Neural cell (in vitro differentiated cells): ENCODE results near the gene INSM1.

ENCODE experiments used
- EP300 ChIP-seq: fragments of 450-650 bp; conservative IDR thresholded peaks from 2 replicates; pipeline ENCODE4 v1.6.1; 2014; ENCODE audit warnings: antibody characterized with exemption, mild to moderate bottlenecking, moderate library complexity; ENCODE audit not compliant: poor library complexity, severe bottlenecking
- EZH2 ChIP-seq: fragments of 200-600, 300-800 bp; shearing (Covaris generic), sonication (generic); IDR thresholded peaks from 2 replicates; pipeline ENCODE4 v1.6.1; 2014; ENCODE audit warnings: antibody characterized with exemption, low read length, borderline replicate concordance, mild to moderate bottlenecking; ENCODE audit not compliant: insufficient read depth, poor library complexity, severe bottlenecking
- POLR2AphosphoS5 ChIP-seq: IDR thresholded peaks from 2 replicates; pipeline ENCODE4 v1.6.1; 2012
- RAD21 ChIP-seq: fragments of 450-650 bp; conservative IDR thresholded peaks from 2 replicates; pipeline ENCODE4 v1.6.1; 2014; ENCODE audit warnings: antibody characterized with exemption, mild to moderate bottlenecking, moderate library complexity
- SMC3 ChIP-seq: fragments of 450-650 bp; conservative IDR thresholded peaks from 2 replicates; pipeline ENCODE4 v1.6.1; 2014; ENCODE audit warnings: antibody characterized with exemption, mild to moderate bottlenecking, moderate library complexity; ENCODE audit not compliant: poor library complexity
- TAF1 ChIP-seq: IDR thresholded peaks from 2 replicates; pipeline ENCODE4 v1.6.1; 2012; ENCODE audit warnings: low read depth
- TF ChIP-seq, protein P1 (sequence below): fragments of 450-650 bp; IDR thresholded peaks from 2 replicates; pipeline ENCODE4 v1.5.1; 2014; ENCODE audit warnings: antibody characterized with exemption, mild to moderate bottlenecking, moderate library complexity; ENCODE audit not compliant: poor library complexity, severe bottlenecking
- TF ChIP-seq, protein P2 (sequence below): IDR thresholded peaks from 2 replicates; pipeline ENCODE4 v1.6.1; 2012; ENCODE audit warnings: borderline replicate concordance

DNA sequence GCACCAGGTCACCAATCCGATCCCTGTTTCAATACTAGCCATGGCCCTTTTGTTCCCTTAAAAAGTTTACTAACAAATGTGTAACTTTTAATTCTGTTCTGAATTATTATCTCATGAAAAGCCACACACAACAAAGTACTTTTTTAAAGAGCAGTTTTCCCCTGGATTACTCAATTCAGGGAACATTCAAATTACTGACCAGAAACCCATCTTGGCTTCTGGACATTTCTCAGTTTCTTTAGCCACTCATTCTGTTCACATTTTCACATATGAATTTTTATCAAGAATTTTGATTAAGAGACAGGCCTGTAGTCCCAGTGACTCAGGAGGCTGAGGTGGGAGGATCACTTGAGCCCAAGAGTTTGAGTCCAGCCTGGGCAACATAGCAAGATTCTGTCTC, 47.4 kb downstream of the INSM1 start:
- TF ChIP-seq, protein P1, sequence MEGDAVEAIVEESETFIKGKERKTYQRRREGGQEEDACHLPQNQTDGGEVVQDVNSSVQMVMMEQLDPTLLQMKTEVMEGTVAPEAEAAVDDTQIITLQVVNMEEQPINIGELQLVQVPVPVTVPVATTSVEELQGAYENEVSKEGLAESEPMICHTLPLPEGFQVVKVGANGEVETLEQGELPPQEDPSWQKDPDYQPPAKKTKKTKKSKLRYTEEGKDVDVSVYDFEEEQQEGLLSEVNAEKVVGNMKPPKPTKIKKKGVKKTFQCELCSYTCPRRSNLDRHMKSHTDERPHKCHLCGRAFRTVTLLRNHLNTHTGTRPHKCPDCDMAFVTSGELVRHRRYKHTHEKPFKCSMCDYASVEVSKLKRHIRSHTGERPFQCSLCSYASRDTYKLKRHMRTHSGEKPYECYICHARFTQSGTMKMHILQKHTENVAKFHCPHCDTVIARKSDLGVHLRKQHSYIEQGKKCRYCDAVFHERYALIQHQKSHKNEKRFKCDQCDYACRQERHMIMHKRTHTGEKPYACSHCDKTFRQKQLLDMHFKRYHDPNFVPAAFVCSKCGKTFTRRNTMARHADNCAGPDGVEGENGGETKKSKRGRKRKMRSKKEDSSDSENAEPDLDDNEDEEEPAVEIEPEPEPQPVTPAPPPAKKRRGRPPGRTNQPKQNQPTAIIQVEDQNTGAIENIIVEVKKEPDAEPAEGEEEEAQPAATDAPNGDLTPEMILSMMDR = no peak
- TF ChIP-seq RAD21 = no peak
- no peak for TF ChIP-seq EP300
- TF ChIP-seq EZH2 = no peak
- TF ChIP-seq, protein P2, sequence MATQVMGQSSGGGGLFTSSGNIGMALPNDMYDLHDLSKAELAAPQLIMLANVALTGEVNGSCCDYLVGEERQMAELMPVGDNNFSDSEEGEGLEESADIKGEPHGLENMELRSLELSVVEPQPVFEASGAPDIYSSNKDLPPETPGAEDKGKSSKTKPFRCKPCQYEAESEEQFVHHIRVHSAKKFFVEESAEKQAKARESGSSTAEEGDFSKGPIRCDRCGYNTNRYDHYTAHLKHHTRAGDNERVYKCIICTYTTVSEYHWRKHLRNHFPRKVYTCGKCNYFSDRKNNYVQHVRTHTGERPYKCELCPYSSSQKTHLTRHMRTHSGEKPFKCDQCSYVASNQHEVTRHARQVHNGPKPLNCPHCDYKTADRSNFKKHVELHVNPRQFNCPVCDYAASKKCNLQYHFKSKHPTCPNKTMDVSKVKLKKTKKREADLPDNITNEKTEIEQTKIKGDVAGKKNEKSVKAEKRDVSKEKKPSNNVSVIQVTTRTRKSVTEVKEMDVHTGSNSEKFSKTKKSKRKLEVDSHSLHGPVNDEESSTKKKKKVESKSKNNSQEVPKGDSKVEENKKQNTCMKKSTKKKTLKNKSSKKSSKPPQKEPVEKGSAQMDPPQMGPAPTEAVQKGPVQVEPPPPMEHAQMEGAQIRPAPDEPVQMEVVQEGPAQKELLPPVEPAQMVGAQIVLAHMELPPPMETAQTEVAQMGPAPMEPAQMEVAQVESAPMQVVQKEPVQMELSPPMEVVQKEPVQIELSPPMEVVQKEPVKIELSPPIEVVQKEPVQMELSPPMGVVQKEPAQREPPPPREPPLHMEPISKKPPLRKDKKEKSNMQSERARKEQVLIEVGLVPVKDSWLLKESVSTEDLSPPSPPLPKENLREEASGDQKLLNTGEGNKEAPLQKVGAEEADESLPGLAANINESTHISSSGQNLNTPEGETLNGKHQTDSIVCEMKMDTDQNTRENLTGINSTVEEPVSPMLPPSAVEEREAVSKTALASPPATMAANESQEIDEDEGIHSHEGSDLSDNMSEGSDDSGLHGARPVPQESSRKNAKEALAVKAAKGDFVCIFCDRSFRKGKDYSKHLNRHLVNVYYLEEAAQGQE = no peak
- no peak for TF ChIP-seq POLR2AphosphoS5
- TF ChIP-seq TAF1 = no peak
- TF ChIP-seq SMC3 = no peak
